GM19240 (cell line): ENCODE results near the gene MARS1.

Source experiments
- DNase-seq: peaks from one replicate; pipeline ENCODE4 v3.0.0; 2011; ENCODE audit warnings: low spot score; ENCODE audit not compliant: insufficient read length

The MARS1 gene

DNA sequence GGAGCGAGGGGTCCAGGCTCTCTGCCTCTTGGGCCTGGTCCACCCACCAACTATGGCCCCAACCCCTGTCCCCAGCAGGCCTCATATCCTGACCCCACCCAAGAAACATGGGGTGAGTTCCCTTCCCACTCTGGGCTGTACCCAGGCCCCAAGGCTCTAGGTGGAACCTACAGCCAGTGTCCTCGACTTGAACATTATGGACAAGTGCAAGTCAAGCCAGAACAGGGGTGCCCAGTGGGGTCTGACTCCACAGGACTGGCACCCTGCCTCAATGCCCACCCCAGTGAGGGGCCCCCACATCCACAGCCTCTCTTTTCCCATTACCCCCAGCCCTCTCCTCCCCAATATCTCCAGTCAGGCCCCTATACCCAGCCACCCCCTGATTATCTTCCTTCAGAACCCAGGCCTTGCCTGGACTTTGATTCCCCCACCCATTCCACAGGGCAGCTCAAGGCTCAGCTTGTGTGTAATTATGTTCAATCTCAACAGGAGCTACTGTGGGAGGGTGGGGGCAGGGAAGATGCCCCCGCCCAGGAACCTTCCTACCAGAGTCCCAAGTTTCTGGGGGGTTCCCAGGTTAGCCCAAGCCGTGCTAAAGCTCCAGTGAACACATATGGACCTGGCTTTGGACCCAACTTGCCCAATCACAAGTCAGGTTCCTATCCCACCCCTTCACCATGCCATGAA, 16.8 kb upstream of the MARS1 start:
- DNase-seq, result no peak

DNA sequence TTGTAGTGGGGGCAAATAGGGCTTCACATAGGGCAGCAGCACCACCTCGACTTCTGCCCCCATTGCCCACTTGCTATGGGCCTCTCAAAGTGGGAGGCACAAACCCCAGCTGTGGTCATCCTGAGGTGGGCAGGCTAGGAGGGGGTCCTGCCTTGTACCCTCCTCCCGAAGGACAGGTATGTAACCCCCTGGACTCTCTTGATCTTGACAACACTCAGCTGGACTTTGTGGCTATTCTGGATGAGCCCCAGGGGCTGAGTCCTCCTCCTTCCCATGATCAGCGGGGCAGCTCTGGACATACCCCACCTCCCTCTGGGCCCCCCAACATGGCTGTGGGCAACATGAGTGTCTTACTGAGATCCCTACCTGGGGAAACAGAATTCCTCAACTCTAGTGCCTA, 16.2 kb upstream of the MARS1 start:
- DNase-seq, result no peak

GRCh38 chr12:57472391-57472790, 15.5 kb upstream of the MARS1 start:
- no peak for DNase-seq

DNA sequence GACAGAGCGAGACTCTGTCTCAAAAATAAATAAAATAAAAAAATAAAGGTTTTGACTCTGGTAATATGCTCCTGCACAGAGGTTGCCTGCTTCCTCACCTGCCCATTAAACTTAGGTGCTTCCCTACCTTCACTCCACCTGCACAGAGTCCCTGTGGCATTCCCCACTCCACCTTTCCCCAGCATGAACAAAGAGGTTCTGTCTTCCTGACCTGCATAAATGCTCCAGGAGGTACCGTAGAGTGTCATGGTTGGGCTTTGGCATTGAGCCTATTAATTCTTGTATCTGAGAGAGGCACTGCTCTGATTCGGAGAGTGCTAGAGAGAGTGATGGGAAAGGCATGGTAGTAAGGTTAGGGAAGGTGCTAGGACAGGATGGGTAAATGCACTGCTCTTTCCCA, 14.5 kb upstream of the MARS1 start:
- DNase-seq, result no peak

DNA sequence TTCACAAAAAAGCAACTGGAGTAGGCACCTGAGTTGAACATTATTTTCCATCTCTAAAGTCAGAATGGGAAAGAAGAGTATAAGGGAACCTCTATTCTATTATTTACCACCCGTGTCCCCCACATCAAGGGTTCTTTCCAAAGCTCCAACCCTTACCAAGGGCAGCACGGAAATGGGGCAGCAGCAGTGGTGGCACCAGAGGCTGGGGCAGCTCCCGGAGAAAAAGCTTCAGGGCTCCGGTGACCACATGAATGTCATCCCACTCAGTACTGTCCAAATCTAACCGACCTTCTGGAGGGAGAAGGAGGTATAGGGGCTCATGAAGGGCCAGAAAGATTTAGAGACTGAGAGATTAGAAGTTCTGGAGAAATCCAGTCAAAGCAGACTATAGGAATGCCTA, 14.0 kb upstream of the MARS1 start:
- DNase-seq, result no peak

DNA sequence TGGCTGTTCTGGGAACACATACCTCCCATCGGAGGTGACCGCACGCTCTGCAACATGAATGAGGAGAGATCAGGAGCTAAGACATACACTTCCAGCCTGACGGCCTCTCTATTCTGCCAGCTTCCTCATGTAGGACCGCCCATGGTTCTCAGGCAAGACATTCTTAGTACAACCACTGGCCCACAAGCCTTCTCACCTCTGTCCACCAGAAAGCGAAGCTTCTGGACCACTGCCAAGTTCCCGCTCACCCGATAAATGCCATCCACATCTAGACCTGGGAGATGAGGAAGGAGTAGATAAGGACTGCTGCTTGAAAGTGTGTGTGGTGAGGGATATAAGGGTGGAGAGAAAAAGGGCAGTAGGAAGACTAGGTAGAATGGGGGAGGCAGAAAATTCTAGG, 13.4 kb upstream of the MARS1 start:
- DNase-seq, result no peak

DNA sequence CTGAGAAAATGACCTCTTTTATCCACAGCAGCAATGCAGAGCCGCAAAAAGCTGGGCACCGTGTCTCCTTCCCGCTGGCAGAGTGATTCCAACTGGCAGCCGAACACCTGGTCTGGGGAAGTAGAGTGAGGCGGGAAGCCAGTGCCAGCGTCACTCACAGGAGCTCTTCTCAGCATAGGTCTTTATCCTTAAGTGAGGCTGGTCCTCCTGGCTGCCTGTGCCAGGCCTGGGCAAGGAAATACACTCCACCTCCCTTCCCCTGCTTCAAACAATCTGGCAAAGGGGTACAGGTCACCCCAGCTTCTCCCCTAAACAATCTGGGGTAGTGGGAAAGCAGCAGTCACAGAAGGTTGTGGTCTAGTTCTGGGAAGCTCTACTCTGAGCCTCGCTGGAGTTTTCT, 13.0 kb upstream of the MARS1 start:
- DNase-seq, result no peak

DNA sequence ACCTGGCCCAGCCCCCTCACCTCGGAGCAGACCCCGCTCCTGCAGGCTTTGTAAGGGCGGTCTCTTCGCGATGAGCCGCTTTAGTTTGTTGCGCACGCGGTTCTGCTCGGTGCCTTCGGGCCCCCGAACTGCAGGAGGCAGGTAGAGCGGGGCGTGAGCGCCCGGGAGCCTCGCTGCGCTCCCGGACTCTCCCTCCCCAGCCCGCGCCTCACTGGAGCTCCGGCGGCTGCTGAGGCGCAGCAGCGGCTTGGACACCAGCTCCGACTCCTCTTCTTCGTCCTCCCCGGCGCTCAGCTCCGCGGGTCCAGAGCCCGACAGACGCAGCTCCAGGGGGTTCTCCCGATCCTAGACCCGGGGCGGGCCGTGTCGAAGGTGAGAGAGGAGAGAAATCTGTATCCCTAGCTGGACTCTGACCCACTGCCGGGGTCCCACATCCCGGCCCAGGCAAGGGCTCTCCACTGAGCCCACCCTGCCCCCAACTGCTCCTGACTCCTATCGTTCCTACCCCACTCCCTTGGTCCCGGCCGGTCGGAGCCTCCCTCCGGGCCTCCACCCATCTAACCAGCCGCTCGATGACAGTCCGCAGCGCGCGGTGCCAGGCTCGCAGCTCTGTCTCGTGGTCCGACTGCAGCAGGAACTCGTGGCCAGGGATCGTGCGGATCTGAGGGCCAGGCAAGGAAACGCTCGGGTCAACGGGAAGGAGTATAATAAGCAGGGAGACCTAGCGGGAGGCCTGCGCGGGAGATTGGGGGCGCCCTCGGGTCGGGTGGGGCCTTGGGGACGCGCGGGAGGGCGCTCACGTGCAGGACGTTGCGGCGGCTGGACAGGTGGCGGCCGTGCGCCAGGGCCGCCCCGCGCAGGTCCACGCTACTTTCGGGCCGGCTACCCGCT, 12.4 kb upstream of the MARS1 start:
- no peak for DNase-seq

DNA sequence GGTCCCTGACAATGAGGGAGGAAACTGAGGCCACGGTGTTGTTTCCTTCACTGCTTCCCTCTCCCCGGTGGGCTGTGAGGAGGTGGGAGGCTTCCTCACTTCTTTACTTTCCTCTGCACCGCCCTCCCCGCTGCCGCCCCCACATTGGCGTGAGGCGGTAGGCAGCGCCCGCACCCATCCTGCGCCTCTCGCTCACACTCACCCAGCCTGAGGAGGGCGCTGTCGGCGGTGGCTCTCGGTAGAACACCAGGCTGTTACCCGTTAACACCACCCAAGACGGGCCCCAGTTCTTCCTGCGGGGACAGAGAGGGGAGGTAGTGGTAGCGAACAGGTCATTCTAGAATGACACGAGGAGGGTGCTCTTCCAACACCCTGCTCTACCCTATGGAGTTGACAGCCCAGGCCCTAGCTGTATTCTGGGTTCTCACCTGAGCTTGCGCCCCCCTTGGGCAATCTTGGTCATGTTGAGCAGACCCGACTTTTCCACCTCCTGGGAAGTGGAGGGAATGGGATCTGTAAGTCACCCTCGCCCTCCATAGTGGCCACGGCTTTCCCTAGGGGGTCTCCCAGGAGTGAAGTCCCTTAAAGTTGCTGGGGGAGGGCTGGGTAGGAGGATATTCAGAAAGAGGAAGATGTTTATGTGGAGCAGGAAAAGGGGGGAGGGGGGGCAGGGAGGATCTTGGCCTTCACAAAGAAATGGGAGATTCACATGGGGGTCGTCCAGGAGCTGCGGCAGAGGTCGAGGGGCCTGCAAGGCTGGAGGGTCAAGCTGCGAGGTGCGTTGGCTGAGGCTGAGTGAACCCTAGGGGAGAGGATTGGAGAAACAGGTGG, 11.5 kb upstream of the MARS1 start:
- DNase-seq, result no peak

DNA sequence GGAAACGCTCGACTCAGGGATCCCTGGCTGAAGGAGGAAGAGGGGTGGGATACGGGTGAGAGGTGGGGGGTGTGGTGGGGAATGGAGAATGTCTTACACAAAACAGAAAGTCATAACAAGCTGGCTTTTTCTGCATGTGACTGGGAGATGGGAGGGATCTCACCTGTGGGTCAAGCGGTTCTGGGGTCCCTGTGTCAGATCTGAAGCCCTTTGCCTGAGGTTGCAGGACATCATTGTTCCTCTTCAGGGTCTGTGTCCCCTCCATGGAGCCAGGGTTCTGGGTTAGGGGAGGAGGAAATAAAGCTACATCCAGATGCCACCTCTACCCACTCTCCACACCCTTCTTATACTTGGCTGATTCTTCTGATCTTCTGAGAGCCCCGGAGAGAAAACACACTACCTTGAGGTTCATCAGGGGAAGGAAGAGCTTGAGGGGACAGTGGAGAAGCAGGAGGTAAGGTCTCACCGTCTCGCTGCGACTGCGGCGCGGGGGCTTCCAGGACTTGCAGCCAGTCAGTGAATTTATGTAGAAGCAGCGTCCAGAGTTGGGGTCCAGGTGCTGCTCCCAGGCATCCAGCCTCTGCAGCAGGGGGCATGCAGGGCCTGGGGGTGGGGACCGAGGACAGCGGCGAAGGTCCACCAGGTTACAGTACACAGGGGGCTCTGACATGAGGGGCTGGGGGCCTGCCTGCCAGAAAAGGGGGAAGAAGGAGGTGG, 10.7 kb upstream of the MARS1 start:
- no peak for DNase-seq

DNA sequence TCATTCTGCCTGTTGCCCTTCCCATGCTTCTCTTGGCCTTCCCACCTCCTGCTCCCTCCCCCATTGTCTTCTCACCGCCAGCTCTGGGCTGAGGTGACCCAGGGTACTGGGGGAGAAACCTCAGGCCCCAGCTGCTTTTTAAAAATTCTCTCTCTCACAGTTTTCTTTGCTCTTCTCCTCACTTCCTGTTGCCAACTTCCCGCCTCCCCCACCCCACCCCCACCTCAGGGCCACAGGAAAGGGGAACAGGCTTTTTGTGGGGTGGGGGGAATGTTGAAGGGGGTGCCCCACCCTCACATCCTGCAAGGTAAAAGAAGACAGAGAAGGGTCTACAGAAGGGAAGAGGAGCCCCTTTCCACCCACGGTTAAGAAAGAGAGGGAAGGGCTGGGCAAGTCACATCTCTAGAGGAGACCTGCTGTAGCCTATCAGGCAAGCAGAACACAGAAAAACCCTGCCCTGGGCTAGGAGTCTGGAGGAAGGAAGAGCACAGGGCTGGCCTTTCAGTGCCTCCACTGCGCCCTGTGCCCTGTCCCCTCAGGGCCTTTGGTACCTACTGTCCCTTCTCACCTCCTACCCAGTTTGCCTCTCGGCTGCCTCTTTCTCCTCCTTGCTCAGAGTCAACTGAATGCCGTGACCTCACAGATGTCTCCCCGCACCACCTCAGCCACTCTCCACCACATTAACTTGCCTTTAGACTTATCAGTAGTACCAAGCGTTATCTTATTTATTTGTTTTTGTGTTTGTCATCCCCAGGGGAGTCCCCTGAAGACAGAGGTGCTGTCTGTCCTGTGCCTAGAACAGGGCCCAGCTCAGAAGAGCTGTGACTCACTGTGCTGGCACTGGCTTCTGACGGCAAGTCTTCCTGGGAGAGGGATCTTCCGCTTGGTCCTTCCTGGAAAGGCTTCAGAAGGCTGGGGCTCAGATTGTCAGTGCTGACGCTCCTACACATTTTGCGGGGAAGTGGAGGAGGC, 9.9 kb upstream of the MARS1 start:
- no peak for DNase-seq

DNA sequence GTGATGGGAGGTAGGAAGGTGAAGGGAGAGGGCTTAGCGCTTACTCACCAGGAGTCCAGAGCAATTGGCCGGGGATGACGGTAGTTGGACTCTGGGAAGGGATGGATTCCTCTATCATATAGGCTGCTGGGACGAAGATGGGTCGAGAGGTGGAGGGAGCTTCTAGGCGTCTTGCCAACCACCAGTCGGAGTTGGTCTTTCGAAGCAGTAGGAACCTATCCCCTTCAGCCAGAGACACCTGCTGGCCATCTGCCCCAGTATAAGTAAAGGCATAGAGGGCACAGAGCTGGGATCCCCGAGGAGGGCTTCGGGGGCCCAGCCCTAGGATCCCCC, 8.9 kb upstream of the MARS1 start:
- no peak for DNase-seq

DNA sequence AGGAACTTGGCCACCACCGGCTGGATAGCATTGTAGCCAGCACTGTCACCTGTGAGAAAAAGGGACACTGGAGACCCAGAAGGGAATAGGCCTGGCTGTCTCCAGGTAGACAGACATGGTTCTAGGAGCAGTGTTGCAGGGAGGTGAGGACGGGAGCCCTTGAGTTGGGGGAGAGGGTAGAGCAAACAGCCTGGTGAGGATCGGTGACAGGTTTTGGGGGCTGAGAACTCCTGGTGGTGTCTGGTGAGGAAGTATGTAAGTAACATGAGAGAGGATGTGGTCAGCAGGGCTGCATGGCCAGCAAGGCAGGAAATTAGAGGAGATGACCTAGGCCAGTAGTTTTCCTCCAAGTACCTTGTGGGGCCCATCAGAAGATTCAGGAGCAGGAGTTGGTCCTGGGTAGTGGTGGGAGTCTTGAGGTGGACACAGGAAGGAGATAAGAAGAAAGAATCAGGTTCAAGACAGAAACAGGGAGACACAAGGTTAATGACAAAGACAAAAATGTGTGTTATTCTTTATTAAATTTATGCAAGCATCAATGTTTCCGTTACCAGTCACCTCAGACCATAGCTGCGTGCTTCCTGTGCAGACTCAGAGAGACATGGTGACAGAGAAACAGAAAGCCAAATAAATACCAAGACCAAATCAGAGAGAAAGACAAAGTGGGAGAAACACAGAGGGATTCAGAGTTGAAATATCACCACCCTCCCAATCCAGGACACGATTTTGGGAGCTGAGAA, 8.3 kb upstream of the MARS1 start, which contains the start of gene ARHGAP9:
TSS of gene ARHGAP9 (minus strand) at position 491 of the 740 bp plus-strand sequence. CDS start at position 31, 460 bp downstream.
- no peak for DNase-seq

GRCh38 chr12:57481671-57482070, 6.2 kb upstream of the MARS1 start:
- DNase-seq, result no peak

DNA sequence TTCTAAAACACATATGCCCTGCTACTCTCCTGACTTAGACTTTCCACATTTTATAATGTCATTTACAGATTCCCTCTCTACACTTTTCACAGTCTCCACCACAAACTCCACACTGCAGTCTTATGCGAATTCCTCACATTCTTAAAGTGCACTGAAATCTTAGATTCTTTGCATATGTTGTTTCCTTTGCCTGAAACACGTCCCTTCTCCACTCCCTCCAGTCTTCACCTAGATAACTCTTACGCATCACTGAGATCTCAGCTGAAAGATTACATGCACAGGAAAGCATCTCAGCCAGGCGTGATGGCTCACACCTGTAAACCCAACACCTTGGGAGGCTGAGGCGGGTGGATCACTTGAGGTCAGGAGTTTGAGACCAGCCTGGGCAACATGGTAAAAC, 4.4 kb upstream of the MARS1 start:
- no peak for DNase-seq

DNA sequence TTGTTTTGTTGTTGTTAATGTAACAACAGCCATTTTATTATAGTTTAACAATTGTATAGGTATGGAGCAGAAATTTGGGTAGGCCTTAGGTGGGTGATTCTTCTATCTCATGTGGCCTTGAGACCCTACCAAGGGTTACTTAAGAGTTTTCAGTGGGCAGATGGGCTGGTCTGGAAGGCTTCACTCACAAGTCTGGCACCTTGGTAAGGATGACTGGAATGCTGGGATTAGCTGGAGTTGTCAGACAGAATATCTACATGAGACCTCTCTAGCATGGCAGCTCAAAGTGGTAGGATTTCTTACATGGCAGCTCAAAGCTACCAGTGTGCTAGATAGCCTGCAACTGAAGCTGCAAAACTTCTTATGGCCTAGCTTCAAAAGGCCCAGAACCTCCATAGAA, 2.2 kb upstream of the MARS1 start:
- no peak for DNase-seq

DNA sequence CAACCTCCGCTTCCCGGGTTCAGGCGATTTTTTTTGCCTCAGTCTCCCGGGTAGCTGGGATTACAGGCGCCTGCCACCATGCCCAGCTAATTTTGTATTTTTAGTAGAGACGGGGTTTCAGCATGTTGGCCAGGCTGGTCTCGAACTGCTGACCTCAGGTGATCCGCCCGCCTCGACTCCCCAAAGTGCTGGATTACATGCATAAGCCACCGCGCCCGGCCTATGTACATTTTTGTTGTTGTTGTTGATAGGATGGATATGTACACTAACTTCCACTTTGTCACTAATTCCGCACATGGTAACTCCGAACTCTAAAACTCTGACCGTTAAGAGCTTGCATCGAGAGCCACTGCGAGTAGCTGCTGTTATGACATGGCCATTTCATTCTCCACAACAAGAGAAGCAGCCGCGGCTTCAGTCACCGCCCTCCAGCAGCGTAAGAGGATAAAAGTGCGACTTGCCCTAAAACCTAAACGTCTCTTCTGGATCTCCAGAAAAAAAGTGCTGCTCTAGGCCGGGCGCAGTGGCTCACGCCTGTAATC, 742 bp upstream of the MARS1 start:
- no peak for DNase-seq

DNA sequence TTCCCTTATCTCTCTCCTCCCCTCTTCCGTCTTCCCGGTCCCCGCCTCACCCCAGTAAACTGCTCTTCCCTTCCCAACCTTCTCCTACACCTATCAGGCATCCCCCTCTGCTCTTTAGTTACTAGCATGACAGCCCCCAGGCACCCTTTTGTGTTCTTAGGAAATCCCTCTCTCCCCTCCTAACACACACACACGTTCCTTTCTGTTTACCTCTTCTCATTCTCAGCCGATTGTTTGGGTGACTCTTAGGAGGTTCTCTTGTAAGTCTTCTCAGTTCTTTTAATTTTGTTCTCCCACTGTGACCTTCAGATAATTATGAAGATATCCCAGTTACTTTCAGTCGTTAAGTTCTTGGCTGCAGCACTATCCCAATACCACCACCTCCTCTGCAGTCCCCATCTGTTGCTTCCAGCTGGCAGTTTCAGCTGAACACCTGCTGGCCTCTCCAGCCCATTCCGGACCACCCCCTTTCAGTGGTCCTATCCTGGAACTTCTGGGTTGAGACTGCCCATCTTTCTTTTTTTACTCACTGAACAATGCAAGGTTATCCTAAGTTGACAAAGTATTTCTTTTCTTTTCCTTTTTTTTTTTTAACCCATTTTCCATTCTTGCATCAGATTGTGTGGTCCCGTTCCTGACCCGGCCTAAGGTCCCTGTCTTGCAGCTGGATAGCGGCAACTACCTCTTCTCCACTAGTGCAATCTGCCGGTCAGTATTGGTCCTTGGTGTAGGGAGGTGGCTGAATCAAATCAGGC, 711 bp downstream of the MARS1 start:
- DNase-seq, result no peak
